ENCODE results near the gene NOSIP.

The NOSIP gene

GRCh38 chr19:49533551-49534488 is 46.5 kb downstream of the NOSIP start:
- TF ChIP-seq CTCF (IDR thresholded peaks at IDR 0.05; ENCODE audit: control insufficient read depth, insufficient read depth, low read depth, low read length, missing control alignments): no peak
- H3K4me3 ChIP-seq (ENCODE audit: control insufficient read depth, low read depth, low read length): peak overlapping the region; percentile 11
- no peak for DNase-seq (ENCODE audit: low read depth)

- no peak overlapping the region for H3K4me3 ChIP-seq (ENCODE audit: control insufficient read depth, low read depth, low read length)
- no peak for TF ChIP-seq CTCF (IDR thresholded peaks at IDR 0.05; ENCODE audit: control insufficient read depth, insufficient read depth, low read depth, low read length, missing control alignments)
- no peak for DNase-seq (ENCODE audit: low read depth)
Measured at GRCh38 chr19:49530708-49531107, 49.6 kb downstream of the NOSIP start.

GRCh38 chr19:49528211-49528771 is 52.1 kb downstream of the NOSIP start:
- no peak for TF ChIP-seq CTCF (IDR thresholded peaks at IDR 0.05; ENCODE audit: control insufficient read depth, insufficient read depth, low read depth, low read length, missing control alignments)
- H3K4me3 ChIP-seq (ENCODE audit: control insufficient read depth, low read depth, low read length): peak overlapping the region; percentile 67
- peak; percentile 27 for DNase-seq (ENCODE audit: low read depth)

GRCh38 chr19:49524812-49525455 is 55.4 kb downstream of the NOSIP start:
- TF ChIP-seq CTCF (IDR thresholded peaks at IDR 0.05; ENCODE audit: control insufficient read depth, insufficient read depth, low read depth, low read length, missing control alignments): no peak
- H3K4me3 ChIP-seq (ENCODE audit: control insufficient read depth, low read depth, low read length): no peak overlapping the region
- no peak for DNase-seq (ENCODE audit: low read depth)

- TF ChIP-seq CTCF (IDR thresholded peaks at IDR 0.05; ENCODE audit: control insufficient read depth, insufficient read depth, low read depth, low read length, missing control alignments): no peak
- no peak overlapping the region for H3K4me3 ChIP-seq (ENCODE audit: control insufficient read depth, low read depth, low read length)
- no peak for DNase-seq (ENCODE audit: low read depth)
Measured at GRCh38 chr19:49520705-49521319, 59.5 kb downstream of the NOSIP start.

- TF ChIP-seq CTCF (IDR thresholded peaks at IDR 0.05; ENCODE audit: control insufficient read depth, insufficient read depth, low read depth, low read length, missing control alignments): no peak
- no peak for DNase-seq (ENCODE audit: low read depth)
Measured at GRCh38 chr19:49518033-49518432, 62.3 kb downstream of the NOSIP start.

More at GRCh38 chr19:49518033-49518432, 62.3 kb downstream of the NOSIP start:
- no peak overlapping the region for H3K4me3 ChIP-seq (ENCODE audit: control insufficient read depth, low read depth, low read length)
